GM21723 (cell line): Measurements from ENCODE around the gene ULK2.
"Not testable (repeated sequence)": the region's sequence is repeated elsewhere in the genome, so short reads cannot be mapped to it uniquely, and the experiment has no call there.

ENCODE experiments used
- ATAC-seq: cut with Tn5 transposase; IDR thresholded peaks from one replicate; pipeline ENCODE4 v1.9.1; 2021; ENCODE audit warnings: mild to moderate bottlenecking, moderate library complexity; ENCODE audit not compliant: unreplicated experiment

ULK2 gene

DNA sequence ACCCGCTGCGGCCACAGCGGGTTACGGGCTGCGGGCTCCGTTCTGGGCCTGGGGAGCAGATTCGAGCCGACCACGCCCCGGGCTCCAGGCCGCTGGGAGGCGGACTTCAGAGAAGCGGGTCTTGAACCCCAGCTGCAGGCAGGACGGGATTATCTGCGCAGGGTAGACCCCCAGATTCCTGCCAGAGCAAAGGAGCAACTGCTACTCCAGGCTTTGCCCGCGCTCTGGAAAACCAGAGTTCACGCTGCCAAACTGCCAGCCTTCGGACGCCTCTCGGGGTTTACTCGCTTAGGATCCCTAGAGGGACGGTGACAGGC is 301 bp upstream of the ULK2 start:
- ATAC-seq, result no peak

DNA sequence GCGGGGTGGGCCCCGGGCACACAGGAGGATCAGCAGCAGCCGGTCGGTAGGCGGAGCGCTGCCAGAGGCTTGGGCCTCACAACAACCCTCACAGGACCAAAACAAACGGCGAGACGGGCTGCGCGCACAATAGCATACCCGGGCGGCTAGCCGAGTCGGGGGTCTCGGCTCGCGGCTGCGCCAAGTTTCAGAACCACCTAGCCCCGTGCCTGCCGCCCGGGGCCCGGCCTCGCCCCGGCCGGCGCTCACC is 732 bp downstream of the ULK2 start:
- peak; percentile 67 for ATAC-seq

DNA sequence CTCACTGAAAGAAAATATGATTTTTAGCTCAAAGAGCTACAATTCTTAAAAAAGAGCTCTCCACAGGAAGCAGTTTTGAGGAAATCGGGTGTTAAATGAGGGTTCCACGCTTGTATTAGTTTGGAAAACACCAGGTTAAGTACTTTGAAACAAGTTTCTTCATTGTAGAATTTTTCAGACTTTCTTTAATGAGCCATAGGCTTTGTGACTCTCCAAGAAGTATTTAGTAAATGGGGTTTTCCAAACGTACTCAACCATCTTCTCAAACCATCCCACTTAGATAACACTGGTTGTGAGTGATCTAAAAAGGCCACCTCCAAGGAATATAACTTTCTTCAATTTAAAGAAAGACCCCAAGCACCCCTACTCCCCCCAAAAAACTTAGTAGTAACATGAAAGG is 2.7 kb downstream of the ULK2 start:
- ATAC-seq, result no peak

DNA sequence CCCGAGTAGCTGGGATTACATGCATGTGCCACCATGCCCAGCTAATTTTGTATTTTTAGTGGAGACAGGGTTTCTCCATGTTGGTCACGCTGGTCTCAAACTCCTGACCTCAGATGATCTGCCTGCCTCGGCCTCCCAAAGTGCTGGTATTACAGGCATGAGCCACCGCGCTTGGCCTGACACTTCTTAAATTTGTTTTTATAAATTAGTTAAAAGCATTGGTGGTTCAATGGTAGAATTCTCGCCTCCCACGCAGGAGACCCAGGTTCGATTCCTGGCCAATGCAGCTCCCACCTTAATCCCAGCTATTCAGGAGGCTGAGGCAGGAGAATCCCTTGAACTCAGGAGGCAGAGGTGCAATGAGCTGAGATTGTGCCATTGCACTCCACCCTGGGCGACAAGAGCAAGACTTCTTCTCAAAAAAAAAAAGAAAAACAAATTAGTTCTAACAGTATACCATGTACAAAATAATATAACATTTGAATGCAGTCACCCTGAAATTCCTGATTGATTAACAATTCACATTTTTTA is 7.0 kb downstream of the ULK2 start:
- ATAC-seq, result not testable (repeated sequence)

DNA sequence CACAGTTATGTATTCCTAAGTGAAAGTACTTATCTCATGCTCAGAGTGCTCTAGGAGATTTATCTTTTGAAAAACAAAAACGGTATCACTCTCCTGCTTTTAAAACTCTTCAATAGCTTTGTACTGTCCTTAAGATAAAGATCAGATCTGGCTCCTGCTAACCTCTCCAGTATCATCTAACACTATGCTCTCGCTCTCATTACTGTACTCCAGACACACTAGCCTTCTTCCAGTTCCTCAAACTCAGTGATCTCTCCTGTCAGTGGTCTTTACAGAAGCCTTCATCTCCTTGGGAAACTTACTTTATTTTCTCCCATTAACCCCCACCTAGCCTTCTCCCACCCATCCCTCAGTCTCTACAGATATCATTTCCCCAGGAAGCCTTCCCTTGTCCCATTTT is 10.1 kb downstream of the ULK2 start:
- ATAC-seq, result no peak

DNA sequence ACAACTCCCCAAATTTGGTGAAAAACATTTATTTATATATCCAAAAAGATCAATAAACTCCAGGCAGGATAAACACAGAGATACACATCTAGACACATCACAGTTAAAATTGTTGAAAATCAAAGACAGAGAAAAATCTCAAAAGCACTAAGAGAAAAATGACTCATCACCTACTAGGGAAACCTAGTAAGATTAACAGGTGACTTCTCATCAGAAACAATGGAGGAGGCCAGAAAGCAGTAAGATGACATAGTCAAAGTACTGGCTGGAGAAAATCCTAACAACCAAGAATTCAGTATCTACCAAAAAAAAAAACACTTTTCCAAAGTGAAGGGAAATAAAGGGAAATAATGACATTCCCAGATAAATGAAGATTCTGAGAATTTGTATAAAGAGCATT is 33.8 kb downstream of the ULK2 start:
- ATAC-seq, result no peak

DNA sequence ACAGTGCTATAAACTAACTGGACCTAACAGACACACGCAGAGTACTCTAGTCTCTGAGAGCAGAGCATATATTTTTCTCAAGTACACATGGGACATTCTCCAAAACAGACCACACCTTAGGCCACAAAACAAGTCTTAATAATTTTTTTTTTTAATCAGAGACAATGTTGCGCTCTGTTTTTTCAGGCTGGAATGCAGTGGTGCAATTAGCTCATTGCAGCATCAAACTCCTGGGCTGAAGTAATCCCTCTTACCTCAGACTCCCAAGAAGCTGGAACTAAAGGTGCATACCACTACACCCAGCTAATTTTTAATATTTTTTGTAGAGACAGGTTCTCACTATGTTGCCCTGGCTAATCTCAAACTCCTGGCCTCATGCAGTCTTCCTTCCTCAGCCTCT is 37.7 kb downstream of the ULK2 start:
- ATAC-seq, result no peak

DNA sequence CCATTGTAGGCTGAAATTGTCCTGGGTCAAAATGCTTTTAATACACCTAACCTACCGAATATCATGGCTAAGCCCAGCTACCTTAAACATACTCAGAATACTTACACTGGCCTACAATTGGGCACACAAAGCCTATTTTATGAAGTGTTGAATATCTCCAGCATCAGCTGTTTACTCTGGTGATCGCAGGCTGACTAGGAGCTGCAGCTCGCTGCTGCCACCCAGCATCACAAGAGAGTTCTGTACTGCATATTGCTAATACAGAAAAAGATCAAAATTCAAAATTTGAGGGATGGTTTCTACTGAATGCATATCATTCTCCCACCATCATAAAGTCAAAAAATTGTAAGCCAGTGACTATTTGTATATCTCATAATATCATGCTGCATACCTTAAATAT is 55.3 kb downstream of the ULK2 start:
- no peak for ATAC-seq

DNA sequence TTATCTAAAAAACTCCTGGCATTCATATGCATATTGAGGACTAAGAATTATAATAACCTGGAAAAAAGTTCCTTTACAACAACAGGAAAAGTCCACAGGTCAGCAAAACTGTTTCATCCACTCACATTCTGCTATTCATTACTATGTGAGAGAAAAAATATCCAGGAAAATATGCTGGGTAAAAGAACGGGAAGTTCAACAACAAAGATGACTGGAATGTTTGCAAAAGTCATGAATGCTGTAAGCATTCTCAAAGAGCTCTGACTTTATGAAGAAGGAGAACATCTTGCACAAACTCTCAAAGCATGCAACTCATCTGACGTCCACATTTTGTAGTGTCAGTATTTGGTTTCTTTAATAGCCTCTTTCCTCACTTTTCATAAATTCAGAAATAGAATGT is 62.7 kb downstream of the ULK2 start:
- no peak for ATAC-seq

DNA sequence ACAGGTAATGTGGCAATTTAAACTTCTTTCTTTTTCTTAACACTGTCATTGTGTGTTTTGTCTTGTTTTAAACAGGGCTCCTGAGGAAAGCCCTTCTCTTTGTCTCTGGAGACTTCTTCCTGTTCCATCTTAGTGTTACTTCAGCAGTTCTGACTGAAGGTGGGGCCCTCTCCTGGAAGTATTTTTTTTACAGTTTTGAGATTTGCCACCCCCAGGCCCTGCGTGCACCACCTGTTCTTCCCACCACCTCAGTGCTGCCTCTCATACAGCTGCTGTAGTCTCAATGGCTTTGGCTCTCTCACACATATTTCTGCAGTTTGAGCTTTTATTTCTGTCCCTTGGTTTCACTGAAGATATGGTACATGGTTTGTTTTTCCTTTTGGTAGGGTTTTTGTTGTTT is 67.2 kb downstream of the ULK2 start:
- ATAC-seq, result no peak

DNA sequence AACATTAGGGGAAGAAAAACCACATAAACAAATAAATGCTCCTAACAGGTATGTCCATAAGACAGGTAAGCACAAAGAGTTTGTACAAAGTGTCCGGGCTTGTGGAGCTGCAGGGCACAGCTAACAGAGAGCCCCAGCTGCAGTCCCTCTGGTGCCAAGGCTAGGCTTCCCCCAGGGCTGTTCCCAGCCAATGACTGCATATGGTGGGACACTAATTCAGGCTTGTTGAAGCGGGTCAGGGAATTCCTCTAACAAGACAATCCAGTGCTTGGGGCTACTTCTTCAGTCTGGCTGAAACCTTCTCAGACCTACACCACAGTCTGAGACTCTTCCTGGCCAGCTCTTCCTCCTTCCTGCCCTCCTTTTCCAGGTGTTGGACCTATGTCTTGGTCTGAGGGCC is 67.9 kb downstream of the ULK2 start:
- no peak for ATAC-seq

DNA sequence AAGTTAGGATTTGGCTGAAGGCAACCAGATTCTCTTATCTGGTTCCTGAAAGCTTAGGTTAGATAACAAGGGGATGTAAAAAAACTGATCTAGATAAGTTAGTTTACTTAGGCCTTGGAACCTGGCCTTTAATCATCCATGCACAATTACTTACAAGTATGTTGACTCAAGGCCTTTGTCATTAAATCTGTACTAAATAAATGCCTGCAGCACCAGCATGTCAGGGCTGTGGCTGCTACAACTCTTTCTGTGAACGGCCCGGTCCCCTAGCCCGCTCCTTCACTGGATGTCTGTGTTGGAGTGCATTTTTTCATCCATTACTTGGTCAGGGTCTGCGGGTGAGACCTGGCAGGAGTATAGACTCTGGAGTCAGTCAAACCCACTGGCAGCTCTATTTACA is 71.3 kb downstream of the ULK2 start:
- ATAC-seq, result no peak

DNA sequence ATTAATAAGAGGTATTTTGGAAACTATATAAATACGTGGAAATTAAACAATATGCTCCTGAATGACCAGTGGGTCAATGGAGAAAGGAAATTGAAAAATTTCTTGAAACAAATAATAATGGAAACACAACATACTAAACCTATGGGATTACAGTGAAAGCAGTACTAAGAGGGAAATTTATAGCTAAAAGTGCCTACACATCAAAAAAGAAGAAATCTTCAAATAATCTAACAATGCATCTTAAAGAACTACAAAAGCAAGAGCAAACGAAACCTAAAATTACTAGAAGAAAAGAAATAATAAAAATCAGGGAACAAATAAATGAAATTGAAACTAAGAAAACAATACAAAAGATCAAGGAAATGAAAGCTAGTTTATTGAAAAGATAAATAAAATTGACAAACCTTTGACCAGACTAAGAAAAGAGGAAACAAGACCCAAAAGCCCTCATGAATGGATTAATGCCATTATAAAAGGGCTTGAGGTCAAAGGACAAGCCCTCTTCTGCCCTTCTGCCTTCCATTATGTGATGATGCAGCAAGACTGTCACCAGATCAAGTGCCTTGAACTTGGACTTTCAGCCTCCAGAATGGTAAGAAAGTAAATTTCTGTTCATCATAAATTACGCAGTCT is 75.7 kb downstream of the ULK2 start:
- no peak for ATAC-seq

DNA sequence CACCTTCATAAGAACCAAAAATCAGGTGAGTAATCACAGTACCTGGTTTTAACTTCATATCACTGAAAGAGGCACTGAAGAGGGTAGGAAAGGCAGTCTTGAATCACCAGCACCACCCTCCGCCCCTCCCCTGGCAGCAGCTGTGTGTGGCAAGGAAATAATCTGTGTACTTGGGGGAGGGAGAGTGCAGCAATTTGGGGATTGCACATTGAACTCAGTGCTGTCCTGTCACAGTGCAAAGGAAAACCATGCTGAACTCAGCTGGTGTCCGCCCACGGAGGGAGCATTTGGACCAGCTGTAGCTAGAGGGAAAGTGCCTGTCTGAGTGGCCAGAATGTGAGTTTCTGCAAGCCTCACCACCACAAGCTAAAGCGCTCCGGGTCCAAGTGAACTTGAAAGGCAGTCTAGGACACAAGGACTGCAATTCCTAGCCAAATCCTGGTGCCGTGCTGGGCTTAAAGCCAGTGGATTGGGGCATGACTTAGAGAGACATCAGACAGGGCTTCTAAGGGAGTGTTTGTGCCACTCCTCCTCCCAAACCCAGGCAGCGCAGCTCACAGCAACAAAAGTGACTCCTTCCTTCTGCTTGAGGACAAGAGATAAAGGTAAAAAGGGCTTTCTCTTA is 79.9 kb downstream of the ULK2 start:
- no peak for ATAC-seq

DNA sequence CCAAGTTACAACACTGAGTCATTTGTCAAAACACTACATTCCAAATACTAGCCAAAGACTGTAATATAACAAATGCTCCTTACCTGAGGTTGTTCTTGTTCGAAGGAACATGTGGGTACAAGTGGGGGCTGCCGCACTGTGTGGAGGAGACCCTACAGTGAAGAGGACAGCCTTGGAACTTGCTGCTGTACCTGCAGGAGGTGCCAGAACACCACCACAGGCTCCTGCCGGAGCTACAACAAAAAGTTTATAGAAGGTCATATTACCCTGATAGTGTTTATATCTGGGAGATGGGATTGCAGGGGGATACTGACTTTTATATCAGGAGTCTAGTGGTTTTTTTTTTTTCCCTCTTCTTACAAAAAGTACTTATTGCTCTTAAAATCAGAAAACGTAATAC is 81.9 kb downstream of the ULK2 start:
- ATAC-seq, result no peak

DNA sequence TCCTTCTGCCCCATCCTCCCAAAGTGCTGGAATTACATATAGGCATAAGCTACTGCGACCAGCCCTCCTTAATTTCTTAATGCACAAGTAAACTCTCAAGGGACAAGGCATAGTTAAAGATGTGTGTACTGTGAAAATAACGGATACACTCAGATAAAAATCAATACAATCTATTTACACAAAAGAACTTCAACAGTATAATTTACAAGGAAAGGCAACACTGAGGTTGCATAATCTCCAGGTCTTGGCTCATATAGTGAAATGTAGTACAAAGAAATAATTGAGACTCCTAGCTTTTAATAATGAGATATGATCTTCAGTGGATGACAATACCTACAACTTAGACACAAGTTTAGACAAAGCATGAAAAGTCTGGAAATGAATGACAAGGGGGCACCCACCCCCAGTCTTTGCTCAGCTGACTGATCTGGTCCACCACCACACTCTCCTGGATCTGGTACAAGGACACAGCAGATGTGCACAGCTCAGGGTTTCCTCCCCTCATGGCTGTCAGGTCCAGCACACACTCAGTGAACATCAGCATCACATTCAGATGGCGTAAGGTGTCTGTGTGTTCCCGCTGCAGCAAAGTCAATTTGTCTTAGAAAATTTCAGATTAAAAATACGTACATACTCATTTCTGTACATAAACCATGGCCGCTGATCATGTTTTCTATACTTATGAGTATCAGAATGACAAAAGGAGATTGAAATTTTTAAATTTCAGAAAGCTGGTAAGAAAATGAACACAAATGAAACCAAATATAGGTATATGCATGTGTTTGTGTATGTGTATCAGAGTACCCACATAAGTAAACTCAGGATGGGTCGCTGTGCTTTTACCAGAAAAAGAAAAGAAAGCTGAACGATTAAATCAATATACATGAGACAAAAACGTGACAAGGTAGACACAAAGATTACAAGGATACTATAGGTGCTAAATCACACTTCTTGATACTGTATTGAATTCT is 86.0 kb downstream of the ULK2 start:
- ATAC-seq, result no peak

DNA sequence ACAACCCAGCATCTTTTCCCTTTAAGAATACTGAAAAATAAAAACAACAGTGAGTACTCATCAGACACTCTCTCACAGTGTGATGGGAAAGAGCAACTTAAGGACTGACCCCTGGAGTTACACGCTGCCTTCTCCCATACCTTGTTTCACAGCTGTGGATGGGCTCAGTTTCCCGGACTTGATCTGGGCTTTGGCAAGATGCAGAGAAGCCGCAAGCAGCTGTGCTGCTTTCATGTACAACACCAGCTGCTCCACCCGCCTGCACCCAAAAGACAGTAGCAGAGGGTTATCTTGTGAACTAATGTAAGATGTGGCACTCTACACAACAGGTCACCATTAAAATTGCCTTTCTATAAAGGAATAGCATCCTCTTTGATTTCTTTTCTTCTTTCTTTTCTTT is 86.9 kb downstream of the ULK2 start:
- ATAC-seq, result no peak

DNA sequence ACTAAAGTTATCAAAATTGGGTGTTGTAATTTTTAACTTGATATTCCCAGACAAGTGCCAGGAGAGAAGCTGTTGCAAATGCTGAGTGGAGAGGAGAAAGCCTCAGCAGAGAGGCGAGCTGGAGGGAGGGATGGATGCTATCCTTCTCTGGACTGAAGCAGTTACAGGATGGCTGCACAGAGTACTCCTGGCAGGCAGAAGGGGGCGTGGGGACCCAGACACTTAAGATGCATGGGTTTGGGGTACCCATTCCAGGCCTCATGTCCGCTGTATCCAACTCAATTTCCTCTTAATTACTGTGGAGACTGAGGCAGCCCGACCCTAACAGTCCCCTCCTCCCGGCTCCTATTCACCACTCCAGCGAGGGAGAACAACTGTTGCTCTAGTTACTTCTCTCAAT is 94.2 kb downstream of the ULK2 start:
- no peak for ATAC-seq

DNA sequence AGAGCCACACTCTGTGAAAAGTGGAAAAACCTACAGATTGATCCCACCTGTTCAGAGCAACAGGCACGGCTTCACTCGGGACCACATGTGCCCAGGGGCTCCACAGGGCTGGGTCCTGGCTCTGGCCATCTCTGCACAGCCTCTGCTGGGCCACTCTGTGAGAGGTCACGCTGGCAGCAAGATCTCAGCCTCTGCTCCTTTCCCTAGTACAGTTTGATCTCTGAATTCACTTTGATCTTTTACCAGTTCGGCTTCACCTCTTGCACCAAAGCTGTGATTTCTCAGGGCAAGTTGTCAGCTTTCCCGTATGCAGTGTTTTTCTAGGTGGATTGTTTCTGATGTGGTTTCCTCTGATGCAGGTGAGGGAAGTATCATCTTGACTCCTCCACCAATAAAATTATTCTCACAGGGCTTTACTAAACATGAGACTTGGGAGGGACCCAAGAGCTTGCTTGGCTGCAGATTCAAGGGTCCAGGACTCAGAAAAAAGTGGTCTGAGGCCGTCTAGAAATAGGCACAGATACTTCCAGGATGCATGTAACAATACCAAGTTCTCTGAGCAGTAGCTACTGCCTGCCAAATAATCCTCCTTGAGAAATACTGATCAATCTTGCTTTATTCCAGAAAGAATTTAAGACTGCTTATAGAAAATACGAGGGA is 95.6 kb downstream of the ULK2 start:
- no peak for ATAC-seq

DNA sequence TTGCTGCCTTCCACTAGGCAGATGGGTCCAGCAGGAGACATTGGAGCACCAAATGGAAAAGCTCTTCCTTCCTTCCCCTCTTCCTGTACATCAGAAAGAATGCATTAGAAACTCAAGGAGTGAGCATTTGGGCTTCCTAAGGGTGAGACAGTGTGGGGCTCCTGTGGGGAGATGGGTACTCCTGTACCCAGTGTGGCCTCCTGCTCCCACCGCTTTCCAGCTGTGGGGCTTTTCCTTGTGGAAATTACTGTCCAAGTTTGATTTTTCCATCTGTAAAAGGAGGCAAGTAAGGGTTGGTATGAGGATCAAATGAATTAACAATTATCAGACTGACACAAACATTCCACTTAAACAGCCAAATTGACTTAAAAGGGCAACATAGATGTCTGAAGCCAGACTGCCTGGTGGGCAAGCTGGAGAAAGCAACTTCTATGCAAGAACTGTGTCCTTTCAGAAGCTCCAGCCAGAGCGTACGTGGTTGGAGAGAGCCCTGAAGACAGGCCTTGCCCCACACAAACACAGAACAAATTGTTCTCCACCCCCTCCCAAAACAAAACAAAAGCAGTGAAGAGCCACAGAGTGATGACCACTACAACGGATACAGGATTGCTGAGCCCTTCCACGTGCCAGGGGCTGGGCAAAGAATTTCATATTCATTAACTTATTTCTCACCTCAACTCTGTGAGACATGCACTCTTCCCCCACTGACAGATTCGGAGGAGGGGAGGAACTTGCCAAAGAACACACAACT is 96.6 kb downstream of the ULK2 start:
- ATAC-seq, result no peak
